ENCODE results near the gene CYTH2.

DNA sequence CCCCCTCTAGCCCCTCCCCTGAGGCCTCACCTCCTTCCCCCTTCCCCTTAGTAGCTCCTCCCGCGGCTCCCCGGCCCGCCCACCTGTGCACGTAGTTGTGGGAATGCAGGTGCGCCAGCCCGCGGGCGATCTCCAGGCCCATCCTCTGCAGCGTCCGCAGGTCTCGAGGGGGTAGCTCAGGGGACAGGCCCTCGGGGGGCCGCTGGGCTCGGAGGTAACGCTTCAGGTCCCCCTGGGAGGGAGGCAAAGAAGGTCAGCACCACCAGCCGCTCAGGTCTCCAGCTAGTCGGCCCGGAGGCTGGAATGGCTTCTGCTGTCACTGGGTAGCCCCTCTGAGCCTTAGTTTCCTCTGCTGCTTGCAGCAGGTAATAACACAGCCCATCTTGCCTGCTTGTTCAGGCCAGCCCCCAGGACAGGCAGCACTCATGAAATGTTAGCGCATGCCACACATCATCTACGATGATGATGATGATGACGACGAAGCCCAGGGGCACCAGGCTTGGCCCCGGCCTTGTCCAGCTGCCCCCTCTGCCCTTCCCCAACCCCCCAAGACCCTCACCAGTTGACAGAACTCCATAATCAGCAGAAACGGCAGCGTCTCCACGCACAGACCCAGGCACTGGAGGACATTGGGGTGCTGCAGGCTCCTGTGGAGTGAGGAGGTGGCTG lies 33.3 kb downstream of the CYTH2 start:
- TF ChIP-seq CTCF (IDR thresholded peaks at IDR 0.05), result no peak
- no peak for TF ChIP-seq POLR2A (IDR thresholded peaks at IDR 0.05)
